ENCODE data around the gene HIPK3.

HIPK3 gene

GRCh38 chr11:33390944-33391892 lies 134.0 kb downstream of the HIPK3 start:
- DNase-seq (ENCODE audit: low read depth, low spot score), result no peak

DNA sequence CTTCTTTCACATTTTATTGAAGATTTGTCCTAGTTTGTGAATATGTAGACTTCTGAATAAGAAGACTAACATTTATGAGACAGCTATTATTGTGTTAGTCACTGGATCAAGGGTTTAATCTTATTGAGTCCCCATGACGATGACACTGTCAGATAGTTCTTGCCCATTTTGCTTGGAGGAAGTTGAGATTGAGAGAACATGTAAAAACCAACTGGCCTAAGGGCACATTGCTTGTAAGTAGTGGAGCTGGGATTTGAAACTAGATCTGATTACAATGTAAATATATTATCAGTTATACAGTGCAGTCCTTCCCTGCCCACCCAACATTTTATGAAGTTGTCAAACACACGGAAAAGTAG lies 134.7 kb downstream of the HIPK3 start:
- no peak for DNase-seq (ENCODE audit: low read depth, low spot score)

GRCh38 chr11:33394431-33395109 lies 137.4 kb downstream of the HIPK3 start:
- no peak for DNase-seq (ENCODE audit: low read depth, low spot score)

GRCh38 chr11:33396361-33396760 lies 139.2 kb downstream of the HIPK3 start:
- DNase-seq (ENCODE audit: low read depth, low spot score), result no peak

GRCh38 chr11:33399421-33399820 lies 142.2 kb downstream of the HIPK3 start:
- DNase-seq (ENCODE audit: low read depth, low spot score), result no peak

GRCh38 chr11:33402066-33402465 lies 144.9 kb downstream of the HIPK3 start:
- no peak for DNase-seq (ENCODE audit: low read depth, low spot score)

- no peak for DNase-seq (ENCODE audit: low read depth, low spot score)
Measured at GRCh38 chr11:33403344-33403743, 146.2 kb downstream of the HIPK3 start.

GRCh38 chr11:33405834-33406602 lies 148.8 kb downstream of the HIPK3 start:
- DNase-seq (ENCODE audit: low read depth, low spot score), result no peak

All from astrocyte of the hippocampus (primary cell).